ENCODE results near the gene ARHGAP42.

DNA sequence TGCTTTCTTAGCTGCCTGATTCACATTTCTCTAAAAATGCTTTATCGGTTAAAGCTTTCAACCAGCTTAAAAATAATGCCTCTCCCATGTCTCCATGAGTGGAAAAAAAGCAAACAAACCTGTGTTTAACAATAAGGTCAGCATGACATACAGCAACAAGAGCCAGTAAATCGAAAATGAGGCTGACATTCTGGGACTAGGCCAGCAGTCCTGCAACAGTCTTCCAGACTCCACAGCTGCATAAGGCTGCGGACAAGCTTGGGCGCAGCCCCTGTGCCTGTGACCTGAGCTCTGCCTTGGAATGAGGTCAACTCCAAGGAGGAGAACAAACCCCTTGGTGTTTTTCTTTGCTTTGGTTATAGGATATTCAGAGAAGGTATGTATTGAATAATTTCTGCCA, 347.0 kb downstream of the ARHGAP42 start:
- TF ChIP-seq CTCF (IDR thresholded peaks at IDR 0.05; ENCODE audit: insufficient read depth, low read length, poor library complexity, severe bottlenecking) (no peak), EZH2phosphoT487 (conservative IDR thresholded peaks at IDR 0.05; ENCODE audit: low read length) (no peak)

All from SU-DHL-6 (cell line).